GM21381 (cell line): ENCODE results near the gene MBD2.
"Not testable (repeated sequence)": the region's sequence is repeated elsewhere in the genome, so short reads cannot be mapped to it uniquely, and the experiment has no call there.

Experiments
- ATAC-seq: cut with Tn5 transposase; IDR thresholded peaks from one replicate; pipeline ENCODE4 v1.9.1; 2021; ENCODE audit warnings: mild to moderate bottlenecking, moderate library complexity; ENCODE audit not compliant: unreplicated experiment

The MBD2 gene

GRCh38 chr18:54238173-54238936 is 13.9 kb upstream of the MBD2 start:
- no peak for ATAC-seq

GRCh38 chr18:54235871-54236270 is 11.4 kb upstream of the MBD2 start:
- ATAC-seq = no peak

GRCh38 chr18:54233747-54234146 is 9.3 kb upstream of the MBD2 start:
- no peak for ATAC-seq

GRCh38 chr18:54233228-54233625 is 8.8 kb upstream of the MBD2 start:
- no peak for ATAC-seq

- no peak for ATAC-seq
These were observed 8.2 kb upstream of the MBD2 start for GRCh38 chr18:54232485-54233227.

GRCh38 chr18:54229421-54230059 is 5.1 kb upstream of the MBD2 start:
- no peak for ATAC-seq

GRCh38 chr18:54228364-54228763 is 3.9 kb upstream of the MBD2 start:
- ATAC-seq = no peak

GRCh38 chr18:54223568-54224241 is 764 bp downstream of the MBD2 start:
- peak; percentile 14 for ATAC-seq

- peak; percentile 33 for ATAC-seq
These were observed 1.4 kb downstream of the MBD2 start for GRCh38 chr18:54222922-54223567.

GRCh38 chr18:54220406-54220805 is 4.1 kb downstream of the MBD2 start:
- ATAC-seq = no peak

- ATAC-seq = not testable (repeated sequence)
These were observed 5.7 kb downstream of the MBD2 start for GRCh38 chr18:54218803-54219202.

- ATAC-seq = no peak
These were observed 6.2 kb downstream of the MBD2 start for GRCh38 chr18:54218299-54218698.

- ATAC-seq = peak; percentile 47
These were observed 6.8 kb downstream of the MBD2 start for GRCh38 chr18:54217624-54218023.

- ATAC-seq = no peak
These were observed 9.4 kb downstream of the MBD2 start for GRCh38 chr18:54215069-54215468.

GRCh38 chr18:54210463-54210862 is 14.0 kb downstream of the MBD2 start:
- peak; percentile 32 for ATAC-seq

GRCh38 chr18:54209471-54210180 is 14.8 kb downstream of the MBD2 start:
- ATAC-seq = peak; percentile 85

GRCh38 chr18:54206447-54206846 is 18.0 kb downstream of the MBD2 start:
- ATAC-seq = no peak

GRCh38 chr18:54205959-54206358 is 18.5 kb downstream of the MBD2 start:
- ATAC-seq = no peak

GRCh38 chr18:54205448-54205847 is 19.0 kb downstream of the MBD2 start:
- ATAC-seq = not testable (repeated sequence)

GRCh38 chr18:54204883-54205282 is 19.6 kb downstream of the MBD2 start:
- ATAC-seq = no peak
